NCI-H2196 treated with DMSO at 0.1 percent for 48 hours (cell line): Measurements from ENCODE around the gene TMEM63B.

Experiments used
- DNase-seq: peaks from one replicate; lab custom pipeline; 2025; ENCODE audit not compliant: unreplicated experiment; lab: John Stamatoyannopoulos, UW

The TMEM63B gene

DNA sequence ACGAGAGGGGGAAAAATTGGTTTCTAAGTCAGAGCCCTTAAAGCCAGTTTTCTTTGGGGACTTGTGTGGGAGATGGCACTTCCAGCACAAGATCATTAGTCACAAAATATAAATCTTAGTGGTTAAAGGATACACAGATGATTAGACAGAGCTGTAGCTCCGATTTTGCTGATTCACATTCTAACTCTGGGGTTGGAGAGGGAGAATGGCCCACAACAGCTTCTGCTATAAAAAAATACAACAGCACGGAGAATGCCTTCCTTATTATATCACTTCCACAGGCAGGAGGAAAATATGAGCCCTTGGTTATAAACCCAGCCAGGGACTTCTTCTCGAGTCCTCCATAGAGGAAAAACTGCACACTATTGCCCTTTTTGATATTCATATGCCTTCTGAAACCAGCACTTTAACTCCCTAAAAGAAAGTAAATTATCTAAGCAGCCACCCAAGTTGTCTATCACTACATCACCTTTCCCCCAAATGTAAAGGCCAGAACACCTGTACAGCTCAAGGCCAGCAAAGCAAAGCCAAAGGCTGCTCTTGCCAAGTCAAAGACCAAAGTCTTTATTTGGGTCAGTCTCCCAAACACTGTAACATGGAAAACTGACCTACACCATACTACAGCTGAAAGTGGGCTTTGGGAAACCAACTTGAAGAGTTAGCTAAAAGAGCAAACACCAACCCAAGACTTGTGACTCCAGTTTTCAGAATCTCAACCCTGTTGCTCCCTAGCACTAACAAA lies 10.5 kb upstream of the TMEM63B start:
- DNase-seq, result no peak

DNA sequence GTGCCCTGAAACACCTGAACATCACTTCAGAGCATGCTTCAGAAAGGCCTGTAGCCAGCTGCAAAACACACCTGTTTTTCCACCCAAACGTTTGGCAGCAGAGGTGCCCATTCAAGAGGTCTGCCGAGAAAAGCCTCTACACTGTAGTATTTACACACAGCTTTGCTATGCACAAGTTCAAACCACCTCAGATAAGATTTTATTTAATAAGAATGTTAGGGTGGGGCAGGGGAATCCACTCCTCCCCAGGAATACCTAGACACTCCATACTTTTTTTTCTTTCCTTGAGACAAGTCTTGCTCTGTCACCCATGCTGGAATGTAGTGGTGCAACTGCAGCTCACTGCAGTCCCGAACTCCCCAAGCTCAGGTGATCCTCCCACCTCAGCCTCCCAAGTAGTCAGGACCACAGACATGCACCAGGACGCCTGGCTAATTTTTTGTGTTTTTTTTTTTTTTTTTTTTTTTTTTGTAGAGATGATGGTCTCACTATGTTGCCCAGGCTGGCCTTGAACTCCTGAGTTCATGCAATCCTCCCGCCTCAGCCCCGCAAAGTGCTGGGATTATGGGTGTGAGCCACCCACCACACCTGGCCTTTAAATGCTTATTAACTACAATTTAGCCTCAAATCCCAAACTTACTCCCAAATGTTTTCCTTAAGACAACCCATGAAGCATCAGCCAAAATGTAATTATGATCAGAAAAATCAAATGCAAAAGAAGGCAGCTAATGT lies 9.8 kb upstream of the TMEM63B start:
- DNase-seq, result no peak

DNA sequence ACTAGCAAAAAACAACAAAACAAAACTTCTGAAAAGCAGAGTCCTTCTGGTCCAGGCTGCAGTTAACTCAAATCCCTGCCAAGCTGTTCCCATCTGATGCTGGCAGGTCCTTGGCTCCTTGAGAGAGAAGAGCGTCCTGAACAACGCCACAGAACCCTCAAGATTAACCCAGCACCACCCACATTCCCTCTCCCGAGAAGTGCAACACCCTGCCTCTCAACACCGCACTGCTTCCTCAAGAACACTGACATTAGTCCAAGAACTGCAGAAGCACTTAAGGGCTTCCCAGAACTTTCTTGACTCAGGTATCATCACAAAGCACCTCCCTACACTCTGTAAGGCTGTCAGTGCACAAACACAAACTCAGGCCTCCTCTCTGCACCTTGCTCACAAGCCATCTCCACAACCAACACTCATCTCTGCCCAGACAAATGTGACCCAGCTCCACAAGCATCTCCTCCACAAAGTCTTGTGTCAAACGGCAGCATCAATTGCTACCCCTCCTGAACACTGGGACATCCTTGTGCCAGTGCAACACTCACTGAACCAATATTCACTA lies 7.6 kb upstream of the TMEM63B start:
- no peak for DNase-seq

DNA sequence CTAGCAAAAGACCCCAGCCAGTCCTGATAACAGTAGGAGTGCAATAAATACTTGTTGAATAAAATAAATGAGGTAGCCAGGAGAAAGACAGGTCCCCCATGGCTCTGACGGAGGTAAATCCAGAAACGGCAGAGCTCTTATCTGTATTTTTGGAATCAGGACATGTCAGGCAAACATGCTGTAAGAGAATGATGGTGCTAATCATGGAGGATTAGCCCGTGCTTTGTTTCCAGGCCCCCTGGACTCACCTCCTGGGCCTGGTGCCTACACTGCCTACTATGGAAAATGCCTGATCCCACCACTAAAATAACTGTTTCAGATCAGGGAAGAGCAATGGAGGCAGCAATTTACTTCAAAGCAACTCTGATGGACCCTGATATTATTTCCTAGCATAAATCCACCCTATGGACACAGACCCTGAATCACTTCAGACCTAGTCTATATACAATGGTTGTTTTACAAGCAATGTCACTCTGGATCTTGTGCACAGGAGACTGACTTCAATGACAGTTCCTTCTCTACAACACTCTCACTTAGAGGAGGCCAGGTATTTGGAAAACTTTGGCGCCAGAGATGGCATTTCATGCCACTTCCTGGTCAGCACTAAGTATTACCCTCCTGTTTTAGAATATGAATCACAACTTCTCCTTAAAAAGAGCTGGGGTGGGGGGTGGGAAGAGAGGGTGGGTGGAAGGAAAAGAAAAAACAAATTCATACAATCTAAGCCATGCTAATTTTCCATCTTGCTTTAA lies 6.5 kb upstream of the TMEM63B start:
- DNase-seq, result no peak

DNA sequence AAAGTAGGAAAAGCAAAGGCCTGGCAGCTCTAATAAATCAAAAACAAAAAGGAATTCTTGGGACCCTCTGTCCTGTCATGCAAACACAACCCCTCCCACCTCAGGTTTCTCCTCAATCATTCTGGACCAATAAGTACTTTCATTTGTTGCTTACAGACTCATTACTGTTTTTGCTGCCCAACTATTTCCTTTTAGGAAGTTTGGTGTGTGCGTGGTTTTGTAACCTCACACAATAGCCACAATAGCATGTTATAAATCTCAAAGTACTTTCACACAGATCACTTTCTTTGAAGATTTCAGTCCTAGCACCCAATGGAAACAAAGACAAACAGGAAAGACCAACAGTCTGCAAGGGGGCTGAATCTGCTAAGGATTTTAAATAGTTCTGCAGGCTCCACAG lies 4.6 kb upstream of the TMEM63B start:
- DNase-seq, result no peak

DNA sequence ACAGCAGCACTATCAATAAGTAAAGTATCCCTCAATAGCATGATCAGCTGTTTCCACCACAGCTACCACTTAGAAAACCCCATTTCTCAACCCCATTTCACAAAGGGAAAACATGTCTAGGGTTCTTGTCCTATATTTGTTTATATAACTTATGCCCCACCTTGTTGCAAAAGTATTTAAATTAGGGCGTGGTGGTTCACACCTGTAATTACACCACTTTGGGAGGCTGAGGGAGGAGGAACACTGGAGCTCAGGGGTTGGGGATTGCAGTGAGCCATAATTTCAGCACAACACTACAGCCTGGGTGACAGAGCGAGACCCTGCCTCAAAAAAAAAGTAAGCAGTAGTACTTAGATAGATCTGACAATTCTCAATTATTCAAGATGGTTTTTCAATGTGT lies 3.8 kb upstream of the TMEM63B start:
- DNase-seq, result no peak

DNA sequence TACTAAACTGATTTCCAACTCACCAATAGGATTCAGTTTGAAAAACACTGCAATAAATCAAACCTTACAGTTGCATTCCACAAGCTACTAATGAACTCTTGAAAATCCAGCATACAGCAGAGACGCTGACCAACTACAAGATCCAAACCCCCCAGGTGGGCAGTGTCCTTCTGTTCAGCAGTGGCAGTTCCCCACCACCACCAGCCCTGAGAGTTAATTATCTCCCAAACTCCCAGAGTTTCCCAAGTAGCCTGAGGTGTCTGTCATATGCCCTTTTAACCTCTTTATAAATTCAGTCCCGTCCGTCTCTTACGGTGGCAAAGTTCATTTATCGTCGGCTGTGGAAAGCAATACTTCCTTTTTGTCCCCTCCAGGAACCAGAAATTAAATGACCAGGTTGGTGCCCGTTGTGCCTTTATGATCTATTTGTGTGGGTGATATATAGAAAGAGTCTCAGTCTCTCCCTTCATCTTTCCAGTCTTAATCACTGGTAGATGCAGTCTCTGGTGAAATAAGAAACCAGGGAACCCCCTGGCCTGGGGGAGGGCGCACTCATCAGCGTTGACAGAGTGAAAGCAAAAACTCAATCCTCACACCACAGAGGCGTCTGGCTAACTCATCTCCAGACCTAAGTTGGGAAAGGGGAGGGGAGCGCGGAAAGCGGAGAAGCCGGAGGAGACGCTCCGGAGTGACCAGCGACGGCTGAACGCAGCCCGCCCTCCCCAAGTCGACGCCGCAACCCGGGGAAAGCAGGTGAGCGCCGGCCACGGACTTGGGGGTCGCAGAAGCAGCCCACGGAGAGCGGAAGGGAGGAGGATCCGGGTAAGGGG lies 819 bp upstream of the TMEM63B start:
- DNase-seq, result peak; percentile 5

DNA sequence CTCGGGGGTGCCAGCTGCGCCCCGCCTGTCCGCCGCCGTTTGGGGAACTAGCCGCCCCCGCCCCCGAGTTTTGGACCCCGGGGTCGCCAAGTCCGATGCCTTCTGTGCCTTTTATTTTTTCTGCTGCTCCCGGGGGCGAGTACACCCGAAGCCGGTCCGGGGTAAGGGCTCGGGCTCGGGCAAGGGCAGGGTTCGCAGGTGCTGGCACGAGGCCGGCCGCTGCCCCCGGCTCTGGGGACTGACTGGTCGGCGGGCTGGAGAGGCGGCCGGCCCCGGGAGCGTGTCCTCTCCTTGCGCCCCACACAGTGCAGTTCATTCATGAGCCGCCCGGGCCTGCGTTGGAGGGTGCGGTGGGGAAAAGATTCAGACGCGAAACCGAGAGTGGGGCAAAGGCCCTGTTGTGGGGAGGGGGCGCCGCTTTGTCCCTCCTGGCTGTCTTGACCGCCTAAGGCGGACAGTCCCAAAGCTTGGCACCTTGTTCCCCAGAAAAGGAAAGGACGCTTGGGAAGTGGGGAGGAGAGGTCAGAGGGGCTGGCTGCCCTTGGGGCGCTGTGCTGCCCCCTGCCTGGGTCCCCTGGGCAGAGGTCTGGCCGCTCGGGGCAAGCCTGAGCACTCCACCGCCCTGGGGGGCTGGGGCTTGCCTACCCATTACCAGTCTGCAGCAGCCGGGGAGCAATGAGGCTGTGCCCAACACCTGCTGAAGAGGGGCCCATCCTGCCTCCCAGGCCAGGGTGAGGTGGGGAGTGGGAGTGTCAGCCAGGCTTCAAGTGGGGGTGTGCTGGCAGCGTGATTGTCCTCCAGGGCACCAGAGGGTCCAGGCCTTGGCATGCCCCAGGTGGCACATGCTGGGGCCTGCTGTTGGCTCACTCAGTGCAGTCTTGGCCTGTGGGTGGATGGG lies 915 bp downstream of the TMEM63B start:
- DNase-seq, result no peak

DNA sequence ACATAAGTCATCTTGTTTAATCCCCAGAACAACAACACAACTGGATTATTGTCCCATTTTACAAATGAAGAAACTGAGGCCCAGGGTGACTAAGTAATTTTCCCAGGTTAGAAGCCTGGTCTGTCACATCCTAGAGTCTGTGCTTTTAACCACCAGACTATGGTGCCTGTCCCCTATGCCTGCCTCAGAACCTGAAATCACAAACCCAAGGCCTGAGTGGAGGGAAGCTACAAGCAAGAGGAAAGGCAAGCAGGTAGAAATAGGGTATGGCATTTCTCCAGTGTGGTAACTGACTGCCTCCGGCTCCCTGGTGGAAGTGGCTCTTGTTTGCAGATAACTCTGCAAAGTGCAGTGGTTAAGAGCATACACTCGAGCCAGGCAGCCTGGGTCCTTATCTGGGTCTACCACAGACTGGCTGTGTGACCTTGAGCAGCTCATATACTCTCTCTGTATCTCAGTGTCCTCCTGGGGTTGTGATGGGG lies 2.5 kb downstream of the TMEM63B start:
- no peak for DNase-seq

DNA sequence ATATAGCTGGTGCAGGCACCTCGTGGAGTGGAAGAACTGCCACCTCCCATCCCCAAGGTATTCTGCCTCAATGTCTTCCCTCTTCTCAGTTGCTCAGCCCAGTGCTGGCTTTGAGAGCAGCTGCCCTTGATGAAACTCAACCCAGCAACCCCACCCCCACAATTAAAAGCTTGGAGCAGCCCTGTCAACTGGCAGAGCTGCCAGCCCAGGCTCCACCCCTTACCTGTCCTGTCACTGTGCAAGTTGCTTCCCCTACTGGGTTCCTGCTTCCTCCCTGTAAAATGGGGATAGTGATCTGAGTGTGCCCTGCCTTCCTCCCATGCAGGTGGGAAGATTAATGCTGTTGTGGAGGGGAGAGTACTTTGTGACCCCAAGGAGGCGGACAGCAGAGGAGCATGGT lies 4.5 kb downstream of the TMEM63B start:
- DNase-seq, result peak; percentile 44

DNA sequence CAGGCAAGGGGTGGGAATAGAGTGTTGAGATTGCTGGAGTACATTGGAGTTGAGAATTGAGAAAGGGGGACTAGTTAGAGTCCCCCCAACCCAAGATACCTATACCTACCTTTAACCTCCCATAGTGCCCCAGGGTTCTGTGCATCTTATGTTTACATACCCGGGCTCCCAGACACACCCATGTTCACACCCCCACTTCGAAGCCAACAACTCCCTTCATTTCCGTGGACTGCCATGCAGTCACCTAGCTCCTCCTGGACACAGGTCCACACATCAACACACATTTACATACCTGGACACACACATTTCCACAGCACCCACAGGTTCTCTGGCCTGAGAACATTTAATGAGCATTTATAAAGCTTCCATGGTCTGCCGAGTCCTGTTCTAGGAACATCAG lies 5.1 kb downstream of the TMEM63B start:
- DNase-seq, result no peak

DNA sequence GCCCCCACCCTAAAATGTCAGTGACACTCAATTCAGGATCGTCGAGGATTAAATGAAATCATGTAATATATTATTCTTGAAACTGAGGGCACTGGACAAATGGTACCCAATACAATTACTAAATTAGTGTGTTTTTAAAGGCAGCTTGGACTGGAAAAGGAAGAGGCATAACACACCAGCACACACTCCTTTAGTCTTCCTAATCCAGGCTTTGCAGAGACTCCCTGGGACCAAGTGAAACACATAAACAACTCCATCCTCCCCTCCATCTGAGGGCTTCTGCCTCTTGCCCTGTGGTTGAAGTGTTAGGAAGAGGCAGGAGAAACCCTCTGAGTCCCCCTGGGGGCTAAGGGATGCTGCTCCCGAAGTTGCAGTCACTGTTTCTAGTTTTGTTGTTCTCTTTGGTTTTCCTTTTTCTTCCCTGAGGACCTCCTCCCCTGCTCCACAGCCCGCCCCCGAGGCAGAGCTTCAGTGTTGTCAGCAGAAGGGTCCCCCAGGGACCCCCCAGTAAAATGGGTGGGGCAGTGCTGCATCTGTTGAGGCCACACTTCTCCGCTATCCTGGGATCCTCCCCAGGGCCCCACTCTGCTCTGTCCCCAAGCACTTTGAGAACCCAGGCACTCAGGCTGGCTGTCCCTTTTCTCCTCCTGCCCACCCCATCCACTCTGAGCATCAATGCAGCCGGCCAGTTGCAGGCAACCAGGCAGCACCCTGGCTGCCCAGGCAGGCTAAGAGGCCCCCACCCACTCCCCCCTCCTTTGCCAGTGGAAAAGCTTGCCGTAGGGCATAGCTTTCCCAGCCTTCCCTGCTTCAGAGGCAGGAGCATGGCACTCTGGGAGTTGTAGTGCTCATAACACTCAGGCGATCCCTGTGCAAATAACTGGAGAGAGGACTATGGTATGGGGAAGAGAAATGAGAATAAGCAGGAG lies 5.9 kb downstream of the TMEM63B start:
- peak; percentile 64 for DNase-seq

DNA sequence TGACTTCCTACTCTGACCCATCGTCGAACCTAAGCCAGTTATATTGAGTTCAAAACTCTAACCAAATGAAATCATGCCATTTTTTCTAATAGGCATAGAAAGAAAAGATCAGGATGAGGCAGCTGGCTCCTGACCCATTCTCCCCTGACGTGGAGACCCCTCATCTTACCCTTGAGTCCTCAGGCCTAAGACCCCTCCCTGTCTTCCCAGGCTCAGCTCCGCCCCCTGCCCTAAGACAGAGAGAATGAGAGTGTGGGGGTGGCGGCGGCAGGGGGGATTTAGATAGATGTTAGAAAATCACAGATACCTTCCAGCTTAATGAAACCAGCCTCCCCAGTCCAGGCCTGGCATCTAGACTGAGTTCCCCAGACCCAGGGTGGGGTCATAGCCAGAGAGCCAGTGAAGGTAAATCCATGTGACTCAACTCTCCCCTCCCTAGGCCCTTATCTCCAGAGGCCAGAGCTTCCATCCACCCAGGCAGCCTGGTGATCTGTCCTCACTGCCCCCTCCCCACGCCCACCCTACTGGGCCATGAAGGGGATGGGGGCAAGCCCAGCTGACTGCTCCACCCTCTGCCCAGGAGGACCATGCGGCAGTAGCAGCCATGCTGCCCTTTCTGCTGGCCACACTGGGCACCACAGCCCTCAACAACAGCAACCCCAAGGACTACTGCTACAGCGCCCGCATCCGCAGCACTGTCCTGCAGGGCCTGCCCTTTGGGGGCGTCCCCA lies 6.8 kb downstream of the TMEM63B start:
- DNase-seq, result no peak

DNA sequence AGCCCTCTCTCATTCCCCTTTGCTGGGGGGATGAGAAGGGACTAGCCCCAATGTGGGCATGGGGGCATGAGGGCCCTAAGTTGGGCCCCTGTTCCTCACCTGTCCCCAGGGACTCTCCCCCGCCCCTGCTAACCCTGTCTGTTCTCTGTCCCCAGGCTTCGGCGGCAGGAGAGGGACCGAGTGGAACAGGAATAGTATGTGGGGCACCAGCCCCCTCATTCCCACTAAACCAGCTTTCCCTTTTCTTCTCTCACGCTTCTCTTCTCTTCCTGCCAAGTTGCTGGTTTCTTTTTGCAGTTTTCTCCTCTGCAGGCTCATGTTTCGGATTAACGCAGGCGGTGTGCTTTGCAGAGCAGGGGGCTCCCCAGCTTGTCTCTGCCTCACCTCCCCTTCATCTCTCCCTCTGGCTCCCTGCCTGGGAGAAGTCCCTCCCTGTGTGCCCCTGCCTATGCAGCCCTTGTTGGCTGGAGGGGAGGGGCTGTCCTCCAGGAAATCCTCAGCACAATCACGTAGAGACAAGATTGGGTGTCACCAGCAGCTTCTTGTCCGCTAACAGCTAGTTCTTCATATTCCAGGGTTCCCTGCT lies 7.9 kb downstream of the TMEM63B start:
- no peak for DNase-seq

DNA sequence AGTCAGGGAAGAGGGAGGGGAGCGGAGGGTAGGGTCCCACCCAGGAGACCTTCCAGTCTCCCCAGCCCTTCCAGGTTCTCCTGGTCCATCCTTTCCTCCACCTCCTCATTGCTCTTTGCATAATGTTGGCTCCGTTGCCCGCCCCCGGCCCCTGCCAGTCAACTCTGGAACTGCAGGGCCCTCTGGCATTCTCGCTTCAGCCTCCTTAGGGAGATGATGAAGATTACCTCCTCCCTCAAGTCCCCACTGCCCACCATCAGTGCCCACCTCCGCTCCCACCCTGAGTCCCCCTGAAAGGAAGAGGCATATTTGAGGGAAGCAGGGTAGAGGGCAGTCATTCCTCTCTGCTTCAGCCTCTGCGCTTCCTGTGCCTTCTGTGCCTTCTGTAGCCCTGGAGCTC lies 8.5 kb downstream of the TMEM63B start:
- DNase-seq, result no peak

DNA sequence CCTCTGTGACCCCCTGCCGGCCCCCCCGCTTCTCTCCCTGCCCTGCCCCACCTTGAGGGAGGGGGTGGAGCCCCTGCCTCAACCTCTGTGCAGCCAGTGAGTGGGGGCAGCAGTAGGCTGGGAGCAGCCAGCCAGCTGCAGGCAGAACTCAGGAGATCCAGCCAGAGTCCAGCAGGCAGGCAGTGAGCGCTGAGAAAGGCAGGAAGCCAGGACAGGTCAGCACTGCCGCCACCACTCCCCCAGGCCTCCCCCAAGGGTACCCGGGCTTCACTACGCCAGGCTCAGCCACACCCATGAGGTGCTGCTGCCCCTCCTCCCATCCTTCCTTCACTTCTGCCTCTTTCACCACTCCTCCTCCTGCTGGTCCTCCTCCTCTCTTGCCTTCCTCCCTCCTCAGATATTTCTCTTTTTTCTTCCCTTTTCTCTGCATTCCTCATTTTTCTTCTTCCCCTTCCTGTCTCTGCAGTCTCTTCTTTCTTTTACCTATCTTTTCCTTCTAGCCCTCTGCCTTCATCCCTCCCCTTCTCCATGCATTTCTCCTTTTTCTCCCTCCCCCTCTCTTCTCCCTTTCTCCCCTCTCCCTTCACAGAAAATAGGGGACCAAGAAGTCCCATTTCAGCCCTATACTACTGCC lies 11.5 kb downstream of the TMEM63B start:
- no peak for DNase-seq

DNA sequence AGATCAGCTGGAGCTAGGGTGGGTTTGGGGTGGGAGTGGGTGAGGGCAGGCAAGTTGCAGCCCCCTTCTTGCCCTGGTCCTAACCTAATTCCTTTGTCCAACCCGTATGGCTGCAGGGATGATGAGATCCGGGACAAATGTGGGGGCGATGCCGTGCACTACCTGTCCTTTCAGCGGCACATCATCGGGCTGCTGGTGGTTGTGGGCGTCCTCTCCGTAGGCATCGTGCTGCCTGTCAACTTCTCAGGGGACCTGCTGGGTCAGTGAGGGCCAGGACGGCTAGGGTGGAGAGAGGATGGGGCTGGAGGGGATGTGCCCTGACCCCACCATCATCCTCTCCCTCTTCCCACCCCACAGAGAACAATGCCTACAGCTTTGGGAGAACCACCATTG lies 12.0 kb downstream of the TMEM63B start:
- no peak for DNase-seq
